Measurements from ENCODE around the gene METRNL. TPM values are rescaled to one million over a fixed set of nuclear protein-coding genes. Genes with fewer than 3 reads are reported as not detected.
A peak's percentile ranks its signal among the peaks of the same experiment; 100 is the strongest.

Gene METRNL
- total and polyA plus RNA-seq, 5 donors, result 57.3 to 77.1 (median 67.9) TPM

GRCh38 chr17:83075270-83075880 is 4.0 kb upstream of the METRNL start:
- Histone ChIP-seq H3K4me3 (ENCODE audit: low read length) (no peak overlapping the region), H3K9me3 (ENCODE audit: control insufficient read depth, low read length) (no peaks in the 10 kb centered on the region), H3K27me3 (ENCODE audit: control insufficient read depth, insufficient read depth) (no peaks in the 10 kb centered on the region), H3K4me1 (ENCODE audit: control insufficient read depth, insufficient read depth, low read length) (no peaks in the 10 kb centered on the region), H3K27ac (ENCODE audit: low read length) (no peak overlapping the region)
- no peak for ATAC-seq
- intact Hi-C loops (cut with DNase I), result no loop called here
- no peak for DNase-seq
- WGBS, result 89% methylated on average over 21 of the region's 21 CpGs

GRCh38 chr17:83076938-83077337 is 2.5 kb upstream of the METRNL start:
- Histone ChIP-seq H3K9me3 (ENCODE audit: control insufficient read depth, low read length) (no peaks in the 10 kb centered on the region), H3K4me1 (ENCODE audit: control insufficient read depth, insufficient read depth, low read length) (peaks cover under 1% of the 10 kb centered on the region), H3K4me3 (ENCODE audit: low read length) (no peak overlapping the region), H3K27me3 (ENCODE audit: control insufficient read depth, insufficient read depth) (no peaks in the 10 kb centered on the region), H3K27ac (ENCODE audit: low read length) (no peak overlapping the region)
- DNase-seq, result no peak
- intact Hi-C loops (cut with DNase I), result no loop called here
- no peak for ATAC-seq
- 70% methylated on average over 6 of the region's 6 CpGs for WGBS

- intact Hi-C loops (cut with DNase I), result no loop called here
- Histone ChIP-seq H3K9me3 (ENCODE audit: control insufficient read depth, low read length) (no peaks in the 10 kb centered on the region), H3K27ac (ENCODE audit: low read length) (no peak overlapping the region), H3K4me3 (ENCODE audit: low read length) (no peak overlapping the region), H3K4me1 (ENCODE audit: control insufficient read depth, insufficient read depth, low read length) (peaks cover 2% of the 10 kb centered on the region), H3K27me3 (ENCODE audit: control insufficient read depth, insufficient read depth) (no peaks in the 10 kb centered on the region)
- ATAC-seq, result no peak
- 65% methylated on average over 11 of the region's 11 CpGs for WGBS
- no peak for DNase-seq
Observed at GRCh38 chr17:83077411-83077810, 2.0 kb upstream of the METRNL start.

- no peak overlapping the region for H3K27ac ChIP-seq (ENCODE audit: low read length)
- ATAC-seq (no peak), DNase-seq (no peak)
- intact Hi-C loops (cut with DNase I), result no loop called here
- H3K9me3 ChIP-seq (ENCODE audit: control insufficient read depth, low read length), result no peaks in the 10 kb centered on the region
- H3K4me1 ChIP-seq (ENCODE audit: control insufficient read depth, insufficient read depth, low read length), result peaks cover 2% of the 10 kb centered on the region
- no peaks in the 10 kb centered on the region for H3K27me3 ChIP-seq (ENCODE audit: control insufficient read depth, insufficient read depth)
- no peak overlapping the region for H3K4me3 ChIP-seq (ENCODE audit: low read length)
- 80% methylated on average over 7 of the region's 7 CpGs for WGBS
Observed at GRCh38 chr17:83077939-83078338, 1.5 kb upstream of the METRNL start.

- Histone ChIP-seq H3K27ac (ENCODE audit: low read length) (no peak overlapping the region), H3K9me3 (ENCODE audit: control insufficient read depth, low read length) (no peaks in the 10 kb centered on the region), H3K4me1 (ENCODE audit: control insufficient read depth, insufficient read depth, low read length) (peaks cover 5% of the 10 kb centered on the region), H3K4me3 (ENCODE audit: low read length) (peak overlapping the region; percentile 92), H3K27me3 (ENCODE audit: control insufficient read depth, insufficient read depth) (no peaks in the 10 kb centered on the region)
- peak in 2 of 3 donors; percentile 73 to 79 for DNase-seq
- intact Hi-C loops (cut with DNase I), result no loop called here
- 5% methylated on average over 93 of the region's 93 CpGs for WGBS
- ATAC-seq, result peak; percentile 8 to 9
Observed at GRCh38 chr17:83078378-83079351, 744 bp upstream of the METRNL start.

- peak in 1 of 3 donors; percentile 75 for DNase-seq
- peaks cover 5% of the 10 kb centered on the region for H3K4me1 ChIP-seq (ENCODE audit: control insufficient read depth, insufficient read depth, low read length)
- intact Hi-C loops (cut with DNase I), result no loop called here
Observed at GRCh38 chr17:83079766-83080578, 563 bp downstream of the METRNL start.

GRCh38 chr17:83080579-83080857 is 1.1 kb downstream of the METRNL start:
- ATAC-seq, result no peak
- no peak overlapping the region for H3K27ac ChIP-seq (ENCODE audit: low read length)
- intact Hi-C loops (cut with DNase I), result no loop called here
- no peak for DNase-seq
- peak overlapping the region; percentile 92 for H3K4me3 ChIP-seq (ENCODE audit: low read length)
- peaks cover 5% of the 10 kb centered on the region for H3K4me1 ChIP-seq (ENCODE audit: control insufficient read depth, insufficient read depth, low read length)
- 0% methylated on average over 39 of the region's 44 CpGs for WGBS
- no peaks in the 10 kb centered on the region for H3K27me3 ChIP-seq (ENCODE audit: control insufficient read depth, insufficient read depth)
- no peaks in the 10 kb centered on the region for H3K9me3 ChIP-seq (ENCODE audit: control insufficient read depth, low read length)

More at GRCh38 chr17:83079766-83080578, 563 bp downstream of the METRNL start:
- no peak for ATAC-seq
- Histone ChIP-seq H3K9me3 (ENCODE audit: control insufficient read depth, low read length) (no peaks in the 10 kb centered on the region), H3K4me3 (ENCODE audit: low read length) (peak overlapping the region; percentile 92), H3K27me3 (ENCODE audit: control insufficient read depth, insufficient read depth) (no peaks in the 10 kb centered on the region), H3K27ac (ENCODE audit: low read length) (peak overlapping the region; percentile 60)
- under 1% methylated on average over 124 of the region's 127 CpGs for WGBS

GRCh38 chr17:83080858-83081683 is 1.7 kb downstream of the METRNL start:
- intact Hi-C loops (cut with DNase I), result no loop called here
- WGBS, result 5% methylated on average over 87 of the region's 91 CpGs
- H3K27me3 ChIP-seq (ENCODE audit: control insufficient read depth, insufficient read depth), result no peaks in the 10 kb centered on the region
- ATAC-seq, result peak; percentile 40 to 44
- H3K4me3 ChIP-seq (ENCODE audit: low read length), result peak overlapping the region; percentile 92
- H3K4me1 ChIP-seq (ENCODE audit: control insufficient read depth, insufficient read depth, low read length), result peaks cover 5% of the 10 kb centered on the region
- H3K27ac ChIP-seq (ENCODE audit: low read length), result peak overlapping the region; percentile 23
- no peaks in the 10 kb centered on the region for H3K9me3 ChIP-seq (ENCODE audit: control insufficient read depth, low read length)
- DNase-seq, result peak in 2 of 3 donors; percentile 82 to 84

- intact Hi-C loops (cut with DNase I), result no loop called here
Observed at GRCh38 chr17:83081684-83082201, 2.3 kb downstream of the METRNL start.

GRCh38 chr17:83082424-83082823 is 3.0 kb downstream of the METRNL start:
- H3K27me3 ChIP-seq (ENCODE audit: control insufficient read depth, insufficient read depth), result no peaks in the 10 kb centered on the region
- no peak for ATAC-seq
- H3K4me3 ChIP-seq (ENCODE audit: low read length), result no peak overlapping the region
- H3K27ac ChIP-seq (ENCODE audit: low read length), result no peak overlapping the region
- H3K4me1 ChIP-seq (ENCODE audit: control insufficient read depth, insufficient read depth, low read length), result peaks cover 5% of the 10 kb centered on the region
- H3K9me3 ChIP-seq (ENCODE audit: control insufficient read depth, low read length), result no peaks in the 10 kb centered on the region
- intact Hi-C loops (cut with DNase I), result no loop called here
- WGBS, result 84% methylated on average over 8 of the region's 8 CpGs
- no peak for DNase-seq

More at GRCh38 chr17:83081684-83082201, 2.3 kb downstream of the METRNL start:
- DNase-seq, result peak in 2 of 3 donors; percentile 72 to 75
- 37% methylated on average over 23 of the region's 23 CpGs for WGBS
- peak in 1 of 2 donors; percentile 10 for ATAC-seq
- peaks cover 5% of the 10 kb centered on the region for H3K4me1 ChIP-seq (ENCODE audit: control insufficient read depth, insufficient read depth, low read length)
- H3K27me3 ChIP-seq (ENCODE audit: control insufficient read depth, insufficient read depth), result no peaks in the 10 kb centered on the region
- H3K9me3 ChIP-seq (ENCODE audit: control insufficient read depth, low read length), result no peaks in the 10 kb centered on the region
- peak overlapping the region; percentile 92 for H3K4me3 ChIP-seq (ENCODE audit: low read length)
- peak overlapping the region; percentile 23 for H3K27ac ChIP-seq (ENCODE audit: low read length)

All from right cardiac atrium (tissue), 5 donors.